T1000 (cell line): Measurements from ENCODE around the gene EZR.
"Not testable (repeated sequence)": the region's sequence is repeated elsewhere in the genome, so short reads cannot be mapped to it uniquely, and the experiment has no call there.

Experiments
- DNase-seq: peaks from one replicate; lab custom pipeline; 2025; ENCODE audit warnings: mixed read lengths; lab: John Stamatoyannopoulos, UW

EZR gene

DNA sequence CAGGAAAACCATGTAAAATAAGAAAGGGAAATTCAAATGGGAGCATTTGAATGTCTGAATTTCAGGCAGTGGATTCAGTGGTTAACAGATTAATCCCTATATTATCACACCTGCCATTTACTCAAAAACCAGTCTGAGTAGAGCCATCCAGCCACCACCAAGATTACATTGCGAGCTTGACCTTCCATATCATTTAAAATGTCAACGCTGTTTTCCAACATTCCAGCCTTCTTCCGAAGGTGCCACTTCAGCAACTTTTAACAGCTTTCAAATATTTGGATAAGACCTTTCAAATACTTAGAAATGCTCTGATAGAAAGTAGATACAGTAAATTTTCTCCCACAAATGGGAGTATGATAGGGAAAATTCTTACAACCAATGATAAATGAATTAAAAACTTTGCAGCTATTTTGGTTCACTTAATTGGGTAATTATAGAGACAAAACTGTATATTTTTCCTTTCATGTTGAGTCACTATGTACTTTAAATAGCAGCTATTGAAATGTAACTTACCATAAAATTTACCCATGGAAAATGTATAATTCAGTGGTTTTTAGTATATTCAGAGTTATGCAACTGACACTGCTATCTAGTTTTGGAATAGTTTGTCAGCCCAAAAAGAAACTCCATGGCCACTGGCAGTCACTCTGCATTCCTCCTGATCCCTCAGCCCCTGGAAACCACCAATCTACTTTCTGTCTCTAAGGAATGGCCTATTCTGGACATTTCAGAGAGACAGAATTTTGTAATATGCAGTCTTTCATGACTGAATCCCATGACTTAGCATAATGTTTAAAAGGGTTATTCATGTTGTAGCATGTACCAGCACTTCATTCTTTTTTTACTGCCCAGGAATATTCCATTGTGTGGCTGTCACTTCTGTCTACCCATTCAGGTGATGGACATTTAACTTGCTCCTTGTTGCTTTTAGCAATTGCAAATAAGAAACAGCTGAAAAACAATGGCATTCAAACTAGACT is 21.5 kb downstream of the EZR start:
- DNase-seq = no peak

GRCh38 chr6:158796353-158796752 is 22.8 kb downstream of the EZR start:
- no peak for DNase-seq

GRCh38 chr6:158795516-158795915 is 23.7 kb downstream of the EZR start:
- no peak for DNase-seq

DNA sequence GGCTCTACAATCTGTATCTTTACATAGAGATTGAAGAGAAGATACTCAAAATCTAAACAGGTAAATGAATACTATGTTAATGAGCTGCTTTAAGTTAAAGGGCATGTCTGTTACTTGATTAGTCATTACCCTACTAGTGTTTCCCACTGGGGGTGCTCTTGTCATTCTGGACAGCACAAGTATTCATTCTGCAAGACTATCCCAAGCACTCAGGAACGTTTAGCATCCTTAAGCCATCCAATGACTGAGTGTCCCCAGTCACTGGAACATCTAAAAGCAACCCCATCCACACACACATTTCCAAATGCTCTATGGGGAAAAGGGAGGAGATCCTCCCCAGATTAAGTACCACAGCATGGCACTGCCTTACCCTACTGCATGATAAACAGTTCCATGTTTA is 25.7 kb downstream of the EZR start:
- no peak for DNase-seq

- DNase-seq = not testable (repeated sequence)
Measured at GRCh38 chr6:158792505-158792904, 26.7 kb downstream of the EZR start.

DNA sequence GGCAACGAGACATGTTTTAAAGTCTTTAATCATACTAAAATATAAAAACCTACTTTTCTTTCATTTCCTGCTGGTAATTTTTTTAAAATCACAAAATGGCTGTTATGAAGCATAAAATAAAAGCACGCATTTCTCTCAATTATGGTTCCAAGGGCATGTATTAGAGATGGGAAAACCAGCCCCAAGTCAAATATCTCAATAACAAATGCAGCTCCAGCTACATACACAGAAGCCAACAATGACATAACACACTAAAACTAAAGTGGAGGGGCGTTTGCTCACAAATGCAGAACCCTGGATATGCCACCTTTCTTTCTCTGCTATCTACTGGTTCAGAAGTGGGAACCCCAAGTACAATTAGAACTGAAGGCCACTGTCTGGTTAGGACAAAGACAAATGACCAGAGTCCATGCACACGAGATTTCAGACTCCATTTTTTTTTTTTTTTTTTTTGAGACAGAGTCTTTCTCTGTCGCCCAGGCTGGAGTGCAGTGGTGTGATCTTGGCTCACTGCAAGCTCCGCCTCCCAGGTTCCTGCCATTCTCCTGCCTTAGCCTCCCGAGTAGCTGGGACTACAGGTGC is 27.8 kb downstream of the EZR start:
- no peak for DNase-seq

- no peak for DNase-seq
Measured at GRCh38 chr6:158789115-158789917, 29.9 kb downstream of the EZR start.

DNA sequence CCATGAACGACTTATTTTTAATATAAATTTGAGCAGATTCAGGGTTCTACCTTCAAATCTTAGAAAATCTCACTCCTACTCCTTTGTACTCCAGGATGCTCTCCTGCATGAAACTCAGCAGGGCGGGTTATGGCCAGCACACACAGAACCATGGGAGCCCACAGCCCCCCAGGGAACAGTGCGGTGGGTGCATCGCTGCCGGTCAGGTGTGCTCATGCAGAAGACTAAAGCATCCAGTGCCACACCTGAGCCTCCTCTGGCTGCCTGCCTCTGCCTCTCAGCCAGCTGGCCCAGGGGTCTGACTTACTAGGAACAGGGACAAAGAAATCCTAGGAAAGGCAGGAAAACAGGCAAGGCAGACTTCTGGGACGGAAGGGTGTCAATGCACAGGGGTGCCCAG is 31.8 kb downstream of the EZR start:
- DNase-seq = no peak

GRCh38 chr6:158786645-158787304 is 32.4 kb downstream of the EZR start:
- no peak for DNase-seq

- DNase-seq = no peak
Measured at GRCh38 chr6:158785036-158785435, 34.1 kb downstream of the EZR start.

DNA sequence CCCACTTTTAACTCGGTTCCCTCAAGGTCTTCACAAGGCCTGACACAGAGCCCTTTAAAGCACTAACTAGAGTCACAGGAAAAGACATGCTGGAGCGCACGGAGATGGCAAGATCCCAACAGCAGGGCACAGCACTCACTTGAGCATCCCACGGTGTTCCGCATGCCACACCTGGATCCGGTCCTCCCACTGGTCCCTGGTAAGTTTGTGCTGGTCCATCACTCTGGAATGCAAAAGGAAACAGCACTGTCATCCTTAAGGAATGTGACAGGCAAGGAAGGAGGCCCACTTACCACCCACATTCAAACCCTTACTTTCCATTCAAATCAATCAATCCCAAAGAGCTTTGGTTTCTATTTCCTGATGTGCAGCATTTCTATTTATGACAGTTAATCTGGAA is 34.7 kb downstream of the EZR start:
- DNase-seq = no peak

DNA sequence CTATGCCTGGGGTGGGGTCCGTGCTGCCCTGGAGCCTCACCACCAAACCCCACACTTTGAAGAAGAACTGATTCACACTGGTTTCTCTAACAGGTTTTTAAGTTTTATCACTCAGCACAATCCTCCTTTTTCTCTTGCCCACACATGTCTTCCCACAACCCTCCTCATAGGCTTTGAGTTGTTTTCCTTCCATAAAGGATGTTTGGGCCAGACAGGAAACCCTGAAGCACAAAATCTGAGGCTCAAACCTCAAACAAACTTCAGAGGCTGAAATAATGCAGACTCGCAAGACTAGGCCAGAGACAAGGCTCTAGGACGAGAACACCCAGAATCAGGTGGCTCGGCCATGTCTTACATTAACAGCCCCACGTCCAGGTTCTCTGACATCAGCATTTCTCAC is 35.3 kb downstream of the EZR start:
- no peak for DNase-seq

DNA sequence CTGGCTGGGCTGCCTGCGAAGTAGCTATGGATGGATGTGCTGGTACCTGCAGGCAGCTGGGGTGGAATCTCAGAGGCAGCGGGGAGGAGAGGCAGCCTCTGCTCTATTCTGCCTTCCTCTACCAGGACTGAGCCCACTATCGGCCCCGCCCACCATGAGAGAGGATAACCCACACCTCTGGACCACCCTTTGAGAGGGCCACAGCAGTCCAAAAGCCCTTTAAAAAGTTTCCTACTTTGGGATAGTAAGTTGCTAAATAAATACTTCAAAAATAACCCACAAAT is 36.1 kb downstream of the EZR start:
- DNase-seq = no peak

DNA sequence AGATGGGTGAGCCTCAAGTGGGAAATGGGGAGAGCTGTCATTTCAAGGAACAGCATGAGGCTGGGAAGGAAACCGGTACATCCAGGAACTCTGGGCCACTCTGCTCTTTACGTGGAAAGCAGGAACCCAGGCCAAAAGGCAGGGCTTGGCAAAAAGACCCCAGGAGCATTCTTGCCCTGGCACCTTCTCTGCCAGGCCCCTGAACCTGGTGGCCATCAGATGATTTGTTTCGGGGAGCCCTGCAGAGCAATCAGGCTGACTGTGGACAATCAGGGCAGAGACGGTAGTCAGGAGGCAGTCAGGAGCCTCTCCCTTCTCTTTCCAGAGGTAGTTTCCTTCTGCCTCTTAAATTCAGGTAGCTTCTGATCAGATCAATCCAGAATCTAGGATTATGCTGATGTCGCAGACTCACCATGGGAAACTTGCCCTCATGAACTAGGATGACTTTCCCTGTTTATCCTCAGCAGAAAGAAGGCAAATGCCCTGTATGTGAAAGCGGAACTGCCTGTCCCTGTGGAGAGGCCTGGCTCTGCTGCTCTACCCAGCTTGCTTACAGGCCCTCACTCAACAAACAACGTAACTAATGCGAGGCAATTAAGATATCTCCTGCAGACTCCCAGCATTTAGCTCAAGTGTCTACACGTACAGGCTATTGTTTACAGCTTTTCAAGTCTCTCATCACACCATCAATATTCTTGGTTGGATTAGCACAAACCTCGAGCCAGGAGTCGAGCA is 36.6 kb downstream of the EZR start:
- DNase-seq = no peak

- no peak for DNase-seq
Measured at GRCh38 chr6:158781692-158782373, 37.3 kb downstream of the EZR start.

DNA sequence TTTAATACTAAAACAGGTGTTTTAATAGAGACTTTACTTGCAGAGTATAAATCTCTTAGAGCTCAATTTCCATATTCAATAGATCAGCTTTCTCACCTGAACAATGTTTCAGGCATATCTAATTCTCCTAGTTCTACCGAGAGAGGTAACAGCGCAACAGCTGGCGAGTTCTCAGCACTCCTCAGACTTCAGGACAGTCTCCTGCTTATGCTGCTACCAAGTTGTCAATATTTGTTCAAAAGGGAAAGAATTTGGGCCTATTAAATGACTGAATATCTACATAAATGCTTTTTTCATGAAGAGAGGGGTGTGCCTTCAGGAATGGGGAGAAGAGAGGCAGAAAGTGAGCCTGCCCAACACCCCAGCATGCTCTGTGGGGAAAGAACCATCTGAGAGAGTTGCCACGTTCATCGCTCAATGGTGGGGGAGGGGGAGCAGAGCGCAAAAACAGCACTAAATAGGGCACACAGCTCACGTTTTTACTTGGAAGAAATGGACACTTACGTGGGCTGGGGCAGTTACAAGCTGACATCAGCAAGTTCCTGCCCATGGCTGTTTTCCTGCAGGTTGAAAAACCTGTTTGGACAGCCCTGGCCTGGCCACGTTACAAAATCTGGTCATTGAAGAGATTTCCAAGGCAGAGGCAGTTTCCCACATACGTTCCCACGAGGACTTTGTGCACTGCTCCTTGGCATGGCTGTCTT is 38.0 kb downstream of the EZR start:
- no peak for DNase-seq

DNA sequence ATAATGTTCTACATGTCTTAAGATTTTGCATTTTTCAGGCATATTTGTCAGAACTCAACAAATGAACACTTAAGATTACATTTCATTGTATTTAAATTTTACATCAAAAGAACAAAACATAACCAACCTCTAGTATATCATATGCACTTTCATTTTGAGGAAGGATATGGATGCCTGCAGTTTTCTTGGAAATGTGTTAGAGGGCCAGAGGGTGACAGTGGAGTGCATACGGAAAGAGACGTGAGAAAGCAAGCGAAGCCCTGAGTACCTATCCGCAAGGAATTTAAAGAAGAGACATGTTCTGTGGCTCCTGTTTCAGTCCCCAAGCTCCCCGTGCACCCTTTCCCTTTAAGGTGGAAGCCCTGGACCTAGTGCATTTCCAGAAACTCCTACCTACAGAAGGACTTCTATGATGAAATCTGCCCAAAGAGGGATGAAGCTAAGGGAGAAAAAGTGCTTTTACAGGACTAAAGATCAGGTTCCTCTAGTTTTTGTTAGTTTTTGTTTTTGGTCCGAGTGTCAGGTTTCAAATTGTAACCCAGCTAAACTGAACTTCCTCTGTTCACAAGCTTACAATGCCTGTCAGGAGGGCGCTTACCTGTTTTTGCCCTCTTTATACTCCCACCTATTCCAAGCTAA is 38.8 kb downstream of the EZR start:
- no peak for DNase-seq

- DNase-seq = no peak
Measured at GRCh38 chr6:158778005-158778527, 41.1 kb downstream of the EZR start.

DNA sequence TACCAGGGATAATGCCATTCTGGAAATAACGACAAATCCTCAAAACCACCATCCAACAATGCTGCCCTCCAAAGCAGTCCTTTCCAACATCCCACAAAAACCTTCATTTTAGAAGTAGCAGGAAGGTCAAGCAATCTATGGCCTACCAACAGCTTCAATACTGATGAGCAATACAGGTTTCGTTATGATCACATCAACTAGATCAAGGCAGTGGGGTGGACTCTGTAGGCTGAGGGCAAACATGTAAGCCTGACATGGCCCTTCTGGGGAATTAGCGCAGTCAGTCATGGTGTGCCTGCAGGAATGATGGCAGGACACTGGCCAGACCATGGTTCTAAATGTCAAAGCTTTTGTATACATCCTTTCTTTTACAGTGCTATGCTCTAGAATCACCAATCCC is 41.7 kb downstream of the EZR start:
- no peak for DNase-seq

GRCh38 chr6:158776737-158777136 is 42.4 kb downstream of the EZR start:
- no peak for DNase-seq
